Muscle layer of colon (tissue), 2 donors: ENCODE data around the gene KCNC2.

Experiments used
- H3K27ac ChIP-seq: one replicate; pipeline ENCODE4 v1.7.0; 2013; ENCODE audit warnings: low read depth, mild to moderate bottlenecking, low read length, moderate library complexity
- H3K27me3 ChIP-seq, 2 donors: one replicate each; pipeline ENCODE4 v1.7.0; 2013; ENCODE audit warnings: low read length in 2 of 2, mild to moderate bottlenecking in 2 of 2; ENCODE audit not compliant: insufficient read depth in 2 of 2, control insufficient read depth in 1 of 2
- H3K36me3 ChIP-seq: one replicate; pipeline ENCODE4 v1.7.0; 2013; ENCODE audit warnings: mild to moderate bottlenecking, low read length; ENCODE audit not compliant: insufficient read depth
- H3K4me1 ChIP-seq: one replicate; pipeline ENCODE4 v1.7.0; 2013; ENCODE audit warnings: mild to moderate bottlenecking, low read length; ENCODE audit not compliant: insufficient read depth
- H3K4me3 ChIP-seq, 2 donors: one replicate each; pipeline ENCODE4 v1.7.0; 2013; ENCODE audit warnings: low read length in 2 of 2, low read depth in 1 of 2, mild to moderate bottlenecking in 1 of 2, moderate library complexity in 1 of 2
- H3K9ac ChIP-seq: one replicate; pipeline ENCODE4 v1.7.0; 2013; ENCODE audit warnings: low read length
- H3K9me3 ChIP-seq: one replicate; pipeline ENCODE4 v1.7.0; 2013; ENCODE audit warnings: mild to moderate bottlenecking, low read length
- donor health status: abdominal sarcoma.
- donor health status: Adenocarcinoma of cecum.

The KCNC2 gene

DNA sequence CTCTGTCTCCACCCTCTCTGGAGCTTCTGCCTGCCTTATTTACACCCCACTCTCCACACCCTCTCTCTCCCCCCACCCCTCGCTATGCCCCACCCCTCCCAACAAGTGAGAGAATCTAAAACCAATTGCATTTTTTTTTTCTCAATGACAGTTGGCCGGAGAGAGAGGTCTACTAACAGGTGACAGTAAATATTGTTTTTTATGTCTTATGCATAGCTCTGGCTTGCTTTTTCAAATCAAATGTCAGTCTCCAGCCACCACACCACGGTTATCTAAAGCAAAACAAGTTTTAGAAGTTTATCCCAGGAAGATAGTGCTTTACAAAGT, at the start of gene KCNC2:
KCNC2 (minus strand) TSS at position 28 of the 327 bp plus-strand sequence.
- no peak within 1 kb of the TSS for H3K9ac ChIP-seq
- no peaks in the 10 kb centered on the region for H3K36me3 ChIP-seq
- no peak within 1 kb of the TSS for H3K27ac ChIP-seq
- no peak within 1 kb of the TSS for H3K4me3 ChIP-seq
- H3K27me3 ChIP-seq: peaks cover 23 to 33% of the 10 kb centered on the region in 2 donors
- no peaks in the 10 kb centered on the region for H3K9me3 ChIP-seq
- no peaks in the 10 kb centered on the region for H3K4me1 ChIP-seq

DNA sequence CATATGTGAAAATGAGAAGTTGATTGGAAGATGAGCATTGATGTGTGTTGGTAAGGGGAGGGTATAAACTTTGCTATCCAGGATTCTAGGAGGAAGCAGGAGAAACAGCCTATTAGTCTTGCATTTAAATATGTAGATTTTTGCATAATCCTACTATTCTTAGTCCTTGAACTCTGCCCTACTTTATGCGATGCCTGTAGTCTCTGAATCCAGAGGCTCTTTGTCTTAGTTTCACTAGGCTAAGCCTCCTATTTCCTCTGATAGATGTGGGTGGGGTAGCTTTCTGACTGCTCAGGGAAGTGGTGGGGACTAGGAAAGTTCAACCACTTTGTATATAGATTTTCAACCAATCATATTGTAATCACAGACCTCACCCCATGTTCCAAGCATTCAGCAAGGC, 49.5 kb upstream of the KCNC2 start:
- no peak overlapping the region for H3K9ac ChIP-seq
- no peak overlapping the region for H3K4me3 ChIP-seq
- H3K36me3 ChIP-seq: no peaks in the 10 kb centered on the region
- H3K27me3 ChIP-seq: no peaks in the 10 kb centered on the region
- no peaks in the 10 kb centered on the region for H3K4me1 ChIP-seq
- H3K27ac ChIP-seq: no peak overlapping the region
- no peaks in the 10 kb centered on the region for H3K9me3 ChIP-seq

DNA sequence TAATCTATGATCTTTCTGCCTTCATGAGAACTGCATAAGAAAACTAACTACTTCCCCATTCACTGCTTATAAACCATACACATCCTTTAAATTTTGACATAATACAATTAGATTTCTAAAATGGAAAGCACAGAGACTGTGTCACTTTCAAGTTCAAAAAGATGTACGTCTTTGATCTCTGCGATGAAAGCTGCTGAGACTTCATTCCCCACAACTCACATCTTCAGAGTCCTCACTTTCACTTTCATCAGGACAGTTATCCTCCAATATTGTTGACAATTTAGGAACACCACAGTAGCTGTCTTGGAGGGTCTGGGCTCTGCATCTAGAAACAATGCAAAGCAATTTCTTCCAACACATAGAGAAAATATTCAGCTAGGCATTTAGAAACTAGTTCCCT, 47.9 kb upstream of the KCNC2 start:
- no peak overlapping the region for H3K9ac ChIP-seq
- H3K27me3 ChIP-seq: no peaks in the 10 kb centered on the region
- H3K27ac ChIP-seq: no peak overlapping the region
- H3K9me3 ChIP-seq: no peaks in the 10 kb centered on the region
- H3K4me1 ChIP-seq: no peaks in the 10 kb centered on the region
- H3K4me3 ChIP-seq: no peak overlapping the region
- H3K36me3 ChIP-seq: no peaks in the 10 kb centered on the region

DNA sequence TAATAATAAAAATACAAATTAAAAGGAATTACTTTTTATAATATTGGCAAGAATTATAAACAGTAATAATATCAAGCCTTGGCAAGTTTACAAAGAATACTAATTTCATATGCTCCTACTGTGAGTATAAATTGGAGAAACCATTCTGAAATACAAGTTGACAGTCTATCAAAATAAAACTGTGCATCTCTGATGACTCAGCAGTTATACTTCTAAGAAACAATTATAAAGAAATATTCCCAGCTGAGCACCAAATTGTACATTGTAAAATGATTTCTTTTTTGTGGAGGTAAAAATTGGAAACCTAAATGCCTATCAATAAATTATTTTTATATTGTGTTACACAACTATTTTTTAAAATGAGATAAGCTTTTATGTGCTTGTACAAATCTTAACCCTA, 35.5 kb upstream of the KCNC2 start:
- Histone ChIP-seq H3K9ac (no peak overlapping the region), H3K4me1 (no peaks in the 10 kb centered on the region), H3K9me3 (no peaks in the 10 kb centered on the region), H3K27ac (no peak overlapping the region), H3K27me3 (no peaks in the 10 kb centered on the region), H3K36me3 (no peaks in the 10 kb centered on the region), H3K4me3 (no peak overlapping the region)

DNA sequence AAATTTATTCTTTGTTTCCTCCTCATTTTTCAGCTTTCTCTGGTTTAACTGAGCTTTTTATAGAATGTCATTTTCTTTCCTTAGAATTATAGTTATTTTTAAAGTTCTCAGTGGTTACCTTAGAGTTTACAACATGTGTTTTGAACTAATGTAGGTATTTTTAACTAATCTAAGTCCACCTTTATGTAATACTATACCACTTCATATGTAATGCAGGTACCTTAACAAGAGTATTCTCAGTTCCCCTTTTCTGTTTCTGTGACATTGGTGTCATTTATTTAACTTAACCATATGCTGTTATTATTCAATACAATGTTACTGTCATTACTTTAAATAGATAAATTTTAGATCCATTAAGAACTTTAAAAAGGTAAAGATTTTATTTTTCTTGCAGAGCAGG, 30.3 kb upstream of the KCNC2 start:
- Histone ChIP-seq H3K9me3 (no peaks in the 10 kb centered on the region), H3K4me1 (no peaks in the 10 kb centered on the region)

DNA sequence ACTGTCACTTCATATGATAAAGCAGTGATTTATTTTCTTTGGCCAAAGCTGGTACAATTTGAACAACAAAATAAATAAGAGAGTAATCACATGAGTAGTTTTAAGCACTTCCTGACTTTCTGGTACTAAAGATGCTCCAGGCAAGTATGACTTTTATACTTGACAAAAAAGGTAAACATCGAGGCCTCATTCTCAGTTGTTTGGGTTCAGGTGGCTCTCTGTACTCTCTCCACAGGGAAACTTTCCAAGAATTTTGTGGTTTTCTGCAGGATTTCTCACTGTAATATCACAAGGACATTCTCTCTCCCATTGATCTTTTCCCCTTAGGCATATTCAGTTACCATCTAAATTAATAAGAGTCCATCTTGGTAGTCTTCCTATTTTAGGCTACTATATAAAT, 26.6 kb upstream of the KCNC2 start:
- H3K4me1 ChIP-seq: no peaks in the 10 kb centered on the region

More for the DNA sequence above, 30.3 kb upstream of the KCNC2 start:
- H3K36me3 ChIP-seq: no peaks in the 10 kb centered on the region
- no peak overlapping the region for H3K27ac ChIP-seq
- no peaks in the 10 kb centered on the region for H3K27me3 ChIP-seq
- H3K4me3 ChIP-seq: no peak overlapping the region
- no peak overlapping the region for H3K9ac ChIP-seq

DNA sequence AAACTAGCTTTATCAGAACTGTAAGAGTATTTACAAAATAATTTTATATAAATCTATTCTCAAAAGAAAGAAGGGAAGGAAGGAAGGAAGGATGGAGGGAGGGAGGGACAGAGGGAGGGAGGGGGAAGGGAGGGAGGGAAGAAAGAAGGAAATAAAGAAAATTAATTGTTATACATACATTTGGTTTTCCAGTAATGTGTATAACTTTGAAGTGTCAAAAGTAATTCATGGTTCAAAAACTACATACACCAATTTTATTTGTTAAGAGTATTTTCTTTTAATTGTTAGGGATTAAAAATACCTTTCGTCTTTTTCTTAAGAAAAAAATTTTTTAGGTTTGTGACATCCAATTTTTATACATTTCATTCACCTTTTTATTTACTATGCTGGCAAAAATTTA, 17.5 kb upstream of the KCNC2 start:
- Histone ChIP-seq H3K9me3 (peaks cover 5% of the 10 kb centered on the region), H3K4me3 (no peak overlapping the region), H3K36me3 (no peaks in the 10 kb centered on the region), H3K27me3 (no peaks in the 10 kb centered on the region), H3K27ac (no peak overlapping the region), H3K4me1 (no peaks in the 10 kb centered on the region), H3K9ac (no peak overlapping the region)

More for the DNA sequence above, 26.6 kb upstream of the KCNC2 start:
- no peak overlapping the region for H3K9ac ChIP-seq
- no peaks in the 10 kb centered on the region for H3K36me3 ChIP-seq
- H3K27ac ChIP-seq: no peak overlapping the region
- no peaks in the 10 kb centered on the region for H3K9me3 ChIP-seq
- H3K27me3 ChIP-seq: no peaks in the 10 kb centered on the region
- no peak overlapping the region for H3K4me3 ChIP-seq

DNA sequence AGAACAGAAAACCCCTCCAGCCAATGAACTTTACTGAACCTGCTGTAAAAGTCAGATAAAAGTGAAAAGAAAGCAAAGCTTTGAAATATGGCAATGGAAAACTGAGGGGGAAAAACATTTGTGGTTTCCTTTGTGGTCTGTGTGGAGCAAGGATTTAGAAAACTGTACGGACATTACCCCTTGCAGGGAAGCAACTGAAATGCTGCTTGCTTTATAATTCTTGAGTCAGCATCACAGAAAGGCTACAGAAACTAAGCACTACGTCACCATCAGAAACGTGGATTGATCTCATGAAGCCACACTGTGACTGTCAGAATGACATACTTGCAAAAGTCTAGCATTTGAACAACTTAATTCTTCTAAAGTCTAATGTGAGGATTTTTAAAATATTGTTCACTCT, 2.4 kb upstream of the KCNC2 start:
- Histone ChIP-seq H3K27ac (no peak overlapping the region), H3K9ac (no peak overlapping the region), H3K27me3 (peaks cover 17 to 24% of the 10 kb centered on the region in 2 donors), H3K36me3 (no peaks in the 10 kb centered on the region), H3K9me3 (no peaks in the 10 kb centered on the region), H3K4me1 (no peaks in the 10 kb centered on the region), H3K4me3 (no peak overlapping the region)

DNA sequence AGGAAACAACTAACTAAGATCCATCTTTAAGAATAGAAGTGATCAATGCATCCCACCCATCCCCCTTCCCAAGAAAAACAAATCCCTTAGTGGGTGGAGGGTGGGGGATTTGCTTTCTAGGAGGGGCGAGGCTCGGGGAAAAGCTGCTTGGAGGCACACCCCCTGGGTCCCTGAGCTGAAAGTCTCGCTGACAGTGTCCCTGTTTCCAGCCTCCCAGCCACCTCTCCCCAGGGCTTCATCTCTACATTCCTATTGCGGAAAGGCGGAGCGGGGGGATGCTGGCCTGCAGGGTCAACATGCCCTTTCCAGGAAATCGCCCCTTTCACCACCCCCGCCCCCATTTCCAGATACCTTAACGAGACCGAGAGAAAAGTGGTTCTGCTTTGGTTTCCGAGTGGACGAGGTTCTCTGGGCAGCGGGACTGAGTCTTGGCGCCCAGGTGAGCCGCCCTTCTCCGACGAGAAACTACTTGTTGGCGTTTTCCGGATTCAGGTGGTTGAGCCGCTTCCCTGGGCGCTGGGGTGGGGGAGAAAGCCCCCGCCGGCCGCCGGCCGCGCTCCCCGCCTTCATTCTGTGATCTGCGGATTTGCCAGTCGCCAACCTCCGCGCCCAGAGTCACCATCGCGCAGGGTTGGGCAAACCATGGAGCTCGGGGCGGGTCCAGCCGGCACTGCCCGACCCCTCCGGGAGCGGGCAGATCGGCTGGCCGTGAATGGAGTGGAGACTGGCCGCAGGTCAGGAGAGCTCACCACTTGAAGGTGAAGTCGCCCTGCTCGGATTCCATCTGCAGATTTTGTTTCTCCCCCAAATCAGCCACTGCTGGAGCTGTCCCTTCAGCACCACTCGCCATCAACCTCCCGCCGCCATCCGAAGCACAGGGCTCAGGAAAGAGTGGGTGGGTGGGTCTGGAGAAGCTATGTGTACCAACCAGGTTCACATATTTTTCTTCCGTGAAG, 505 bp downstream of the KCNC2 start:
- H3K4me3 ChIP-seq: no peak overlapping the region
- H3K36me3 ChIP-seq: no peaks in the 10 kb centered on the region
- H3K27me3 ChIP-seq: peaks cover 23 to 33% of the 10 kb centered on the region in 2 donors
- no peak overlapping the region for H3K27ac ChIP-seq
- no peaks in the 10 kb centered on the region for H3K4me1 ChIP-seq
- no peak overlapping the region for H3K9ac ChIP-seq
- no peaks in the 10 kb centered on the region for H3K9me3 ChIP-seq

DNA sequence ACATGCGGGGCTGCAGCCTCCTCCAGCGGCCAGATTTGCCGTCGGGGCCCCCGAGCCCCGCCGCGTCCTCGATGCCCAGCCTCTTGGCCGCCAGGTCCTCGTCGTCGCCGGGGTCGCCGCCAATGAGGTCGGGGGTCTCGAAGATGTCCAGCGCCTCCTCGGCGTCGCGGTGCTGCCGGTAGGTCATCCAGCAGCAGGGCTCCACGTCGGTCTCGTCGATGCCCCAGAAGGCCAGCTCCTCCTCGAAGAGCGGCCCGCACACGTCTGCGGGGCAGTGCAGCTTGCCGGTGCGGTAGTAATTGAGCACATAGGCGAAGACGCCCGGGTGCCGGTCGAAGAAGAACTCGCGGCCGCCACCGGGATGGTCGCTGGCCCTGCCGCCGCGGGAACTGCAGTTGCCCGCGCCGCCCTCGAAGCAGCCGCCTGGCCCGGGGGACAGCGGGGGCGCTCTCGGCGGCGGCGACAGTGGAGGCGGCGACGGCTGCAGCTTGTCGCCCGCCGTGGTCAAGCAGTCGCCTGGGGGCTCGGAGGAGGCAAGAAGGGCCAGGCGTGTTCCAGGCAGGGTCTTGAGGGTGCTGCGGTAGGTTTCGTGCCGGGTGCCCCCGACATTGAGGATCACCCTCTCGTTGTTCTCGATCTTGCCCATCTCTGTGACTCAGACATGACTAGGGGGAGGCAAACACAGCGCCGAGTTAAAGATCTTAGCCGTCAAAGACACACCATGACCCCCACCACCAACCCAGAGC, 2.1 kb downstream of the KCNC2 start:
- no peaks in the 10 kb centered on the region for H3K9me3 ChIP-seq
- no peak overlapping the region for H3K27ac ChIP-seq
- H3K36me3 ChIP-seq: no peaks in the 10 kb centered on the region
- H3K9ac ChIP-seq: no peak overlapping the region
- peaks cover 23 to 33% of the 10 kb centered on the region in 2 donors for H3K27me3 ChIP-seq
- H3K4me3 ChIP-seq: no peak overlapping the region
- H3K4me1 ChIP-seq: no peaks in the 10 kb centered on the region

DNA sequence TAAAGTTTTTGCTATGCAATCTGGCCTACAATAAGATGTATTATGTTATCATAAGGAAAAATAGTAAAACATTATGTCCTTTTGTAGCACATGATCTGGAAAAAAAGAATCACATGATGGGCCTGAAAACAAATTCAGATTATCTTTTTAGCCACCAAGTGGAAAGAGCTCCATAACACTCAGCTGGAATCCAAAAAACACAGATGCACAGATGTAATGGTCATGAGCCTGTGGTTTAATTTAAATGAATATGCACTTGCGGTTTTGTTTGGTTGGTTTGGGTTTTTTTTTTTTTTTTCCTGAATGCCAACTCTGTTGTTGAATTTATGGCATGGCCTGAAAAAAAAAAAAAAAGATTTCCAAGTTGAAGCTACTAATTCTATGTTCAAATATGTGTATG, 4.1 kb downstream of the KCNC2 start:
- H3K9ac ChIP-seq: no peak overlapping the region
- no peak overlapping the region for H3K4me3 ChIP-seq
- H3K27me3 ChIP-seq: peaks cover 23 to 33% of the 10 kb centered on the region in 2 donors
- H3K4me1 ChIP-seq: no peaks in the 10 kb centered on the region
- no peaks in the 10 kb centered on the region for H3K36me3 ChIP-seq
- H3K27ac ChIP-seq: no peak overlapping the region
- H3K9me3 ChIP-seq: no peaks in the 10 kb centered on the region
